ENCODE results near the gene ANO10.

GRCh38 chr3:43640681-43641080, 18.9 kb upstream of the ANO10 start:
- TF ChIP-seq CTCF (IDR thresholded peaks at IDR 0.05) (no peak), POLR2A (IDR thresholded peaks at IDR 0.05) (no peak), POLR2AphosphoS5 (IDR thresholded peaks at IDR 0.05) (no peak)
